ENCODE results near the gene C1QTNF12.

GRCh38 chr1:1255078-1255477 is 8.6 kb upstream of the C1QTNF12 start:
- TF ChIP-seq CTCF (IDR thresholded peaks at IDR 0.05) (no peak), POLR2A (IDR thresholded peaks at IDR 0.05) (no peak)
